ENCODE data around the gene HGS. TPM values are rescaled to one million over a fixed set of nuclear protein-coding genes. Genes with fewer than 3 reads are reported as not detected.

The HGS gene
- total and polyA plus RNA-seq, 2 of the 13 experiments (the other 11 are each of a cell fraction or from before 2014, with no cell fraction given), result 73.3 to 78.1 TPM

DNA sequence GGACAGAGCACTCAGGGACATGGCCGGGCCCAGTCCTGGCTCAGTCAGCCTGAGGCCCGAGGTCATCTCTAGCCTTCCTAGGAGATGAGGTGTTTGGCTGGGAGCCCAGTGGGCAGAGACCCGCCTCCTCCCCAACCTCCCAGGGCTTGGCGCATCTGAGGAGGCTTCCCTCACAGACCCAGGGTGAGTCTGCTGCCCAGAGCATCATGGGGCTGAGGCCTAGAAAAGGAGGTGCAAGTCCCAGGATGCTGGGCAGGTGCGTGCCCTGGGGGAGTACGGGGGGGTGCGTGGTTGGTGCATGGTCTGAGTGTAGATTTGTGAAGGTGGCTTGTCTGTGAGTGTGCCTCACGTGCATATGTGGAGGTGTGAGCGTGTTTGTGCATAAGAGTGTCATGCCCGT, 32.1 kb upstream of the HGS start (continued):
- TF ChIP-seq SP4 (CRISPR knock-in tag; IDR thresholded peaks at IDR 0.05), result no peak
- TF ChIP-seq NONO (IDR thresholded peaks at IDR 0.05), result no peak
- no peak for TF ChIP-seq NONO (CRISPR knock-in tag; conservative IDR thresholded peaks at IDR 0.05)
- no peak for TF ChIP-seq ZBTB42 (CRISPR knock-in tag; IDR thresholded peaks at IDR 0.05)
- TF ChIP-seq SP5 (CRISPR knock-in tag; IDR thresholded peaks at IDR 0.05; ENCODE audit: borderline replicate concordance, low read depth), result peak; percentile 31; the same call in 1 of the 2 replicates
- TF ChIP-seq ZSCAN12 (CRISPR knock-in tag; IDR thresholded peaks at IDR 0.05), result no peak
- TF ChIP-seq CCAR2 (optimal IDR thresholded peaks at IDR 0.05; ENCODE audit: low read depth, low read length), result no peak
- TF ChIP-seq, protein P1, sequence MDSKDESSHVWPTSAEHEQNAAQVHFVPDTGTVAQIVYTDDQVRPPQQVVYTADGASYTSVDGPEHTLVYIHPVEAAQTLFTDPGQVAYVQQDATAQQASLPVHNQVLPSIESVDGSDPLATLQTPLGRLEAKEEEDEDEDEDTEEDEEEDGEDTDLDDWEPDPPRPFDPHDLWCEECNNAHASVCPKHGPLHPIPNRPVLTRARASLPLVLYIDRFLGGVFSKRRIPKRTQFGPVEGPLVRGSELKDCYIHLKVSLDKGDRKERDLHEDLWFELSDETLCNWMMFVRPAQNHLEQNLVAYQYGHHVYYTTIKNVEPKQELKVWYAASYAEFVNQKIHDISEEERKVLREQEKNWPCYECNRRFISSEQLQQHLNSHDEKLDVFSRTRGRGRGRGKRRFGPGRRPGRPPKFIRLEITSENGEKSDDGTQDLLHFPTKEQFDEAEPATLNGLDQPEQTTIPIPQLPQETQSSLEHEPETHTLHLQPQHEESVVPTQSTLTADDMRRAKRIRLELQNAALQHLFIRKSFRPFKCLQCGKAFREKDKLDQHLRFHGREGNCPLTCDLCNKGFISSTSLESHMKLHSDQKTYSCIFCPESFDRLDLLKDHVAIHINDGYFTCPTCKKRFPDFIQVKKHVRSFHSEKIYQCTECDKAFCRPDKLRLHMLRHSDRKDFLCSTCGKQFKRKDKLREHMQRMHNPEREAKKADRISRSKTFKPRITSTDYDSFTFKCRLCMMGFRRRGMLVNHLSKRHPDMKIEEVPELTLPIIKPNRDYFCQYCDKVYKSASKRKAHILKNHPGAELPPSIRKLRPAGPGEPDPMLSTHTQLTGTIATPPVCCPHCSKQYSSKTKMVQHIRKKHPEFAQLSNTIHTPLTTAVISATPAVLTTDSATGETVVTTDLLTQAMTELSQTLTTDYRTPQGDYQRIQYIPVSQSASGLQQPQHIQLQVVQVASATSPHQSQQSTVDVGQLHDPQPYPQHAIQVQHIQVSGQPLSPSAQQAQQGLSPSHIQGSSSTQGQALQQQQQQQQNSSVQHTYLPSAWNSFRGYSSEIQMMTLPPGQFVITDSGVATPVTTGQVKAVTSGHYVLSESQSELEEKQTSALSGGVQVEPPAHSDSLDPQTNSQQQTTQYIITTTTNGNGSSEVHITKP (CRISPR knock-in tag; IDR thresholded peaks at IDR 0.05; ENCODE audit: low read depth), result no peak
- 0 out of 2 replicates have a peak, but pooled peaks have one; percentile 41 for TF ChIP-seq IRF2 (CRISPR knock-in tag; IDR thresholded peaks at IDR 0.05)
